AG04450 (cell line): ENCODE results near the gene ATP4B. TPM values are rescaled to one million over a fixed set of nuclear protein-coding genes. Genes with fewer than 3 reads are reported as not detected.

Source experiments
- CTCF ChIA-PET: fragments of 300-600, 350-600 bp; formaldehyde crosslinking; extraction: SDS; loops from one replicate; lab custom pipeline; 2022; ENCODE audit warnings: antibody characterized with exemption, inconsistent platforms; lab: Charles Lee
- POLR2A ChIA-PET: fragments of 350-600 bp; formaldehyde crosslinking; extraction: SDS; loops from one replicate; lab custom pipeline; 2021; ENCODE audit warnings: antibody characterized with exemption, inconsistent platforms; lab: Yijun Ruan, JAX
- DNase-seq: peaks from one replicate; pipeline ENCODE4 v3.0.0-alpha.2; 2011; ENCODE audit warnings: low read depth, low spot score
- H3K27ac ChIP-seq: one replicate; pipeline ENCODE4 v1.5.1; 2012; ENCODE audit warnings: low read depth, low read length, control low read depth
- H3K27me3 ChIP-seq: one replicate; pipeline ENCODE4 v1.6.0; 2012; ENCODE audit warnings: low read length; ENCODE audit not compliant: control insufficient read depth, insufficient read depth
- H3K4me3 ChIP-seq: 2 replicates; pipeline ENCODE4 v1.5.1; 2011; ENCODE audit warnings: mild to moderate bottlenecking, low read depth, low read length, control low read depth
- H3K9me3 ChIP-seq: 2 replicates; pipeline ENCODE4 v1.5.1; 2012; ENCODE audit warnings: low read length; ENCODE audit not compliant: control insufficient read depth, insufficient read depth
- polyA plus RNA-seq: library from polyadenylated mRNA; depleted of rRNA; stranded (reverse); fragments of >200 nt; gene quantifications from 2 replicates; pipeline ENCODE4 v1.2.3, GENCODE V29; 2011
- TF ChIP-seq, protein P1 (sequence below): IDR thresholded peaks from 2 replicates; pipeline ENCODE4 v1.5.1; 2011; ENCODE audit warnings: low read depth, low read length, control low read depth, inconsistent platforms

ATP4B gene
- polyA plus RNA-seq, 1 experiment = not detected

DNA sequence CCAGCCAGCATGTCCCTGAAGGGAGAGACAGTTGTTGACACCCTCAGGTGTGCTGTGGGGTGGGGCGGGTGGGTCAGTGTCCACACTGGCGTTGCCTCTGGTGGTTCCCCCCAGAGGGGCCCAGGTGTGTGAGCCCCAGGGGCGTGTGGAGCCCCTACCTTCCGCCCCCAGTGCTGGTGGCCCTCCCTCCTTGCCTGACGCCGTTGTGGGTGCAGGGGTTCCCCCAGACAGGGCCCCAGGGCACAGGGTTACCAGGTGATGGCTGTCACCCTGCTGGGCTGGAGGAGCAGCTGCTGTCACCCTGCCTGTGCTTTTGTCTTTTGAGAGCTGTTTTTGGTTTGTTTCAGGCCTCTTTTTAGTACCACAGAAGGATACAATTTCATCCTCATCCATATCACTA is 27.2 kb downstream of the ATP4B start:
- no peaks in the 10 kb centered on the region; the same call in 1 of the 2 replicates for H3K9me3 ChIP-seq
- TF ChIP-seq, protein P1, sequence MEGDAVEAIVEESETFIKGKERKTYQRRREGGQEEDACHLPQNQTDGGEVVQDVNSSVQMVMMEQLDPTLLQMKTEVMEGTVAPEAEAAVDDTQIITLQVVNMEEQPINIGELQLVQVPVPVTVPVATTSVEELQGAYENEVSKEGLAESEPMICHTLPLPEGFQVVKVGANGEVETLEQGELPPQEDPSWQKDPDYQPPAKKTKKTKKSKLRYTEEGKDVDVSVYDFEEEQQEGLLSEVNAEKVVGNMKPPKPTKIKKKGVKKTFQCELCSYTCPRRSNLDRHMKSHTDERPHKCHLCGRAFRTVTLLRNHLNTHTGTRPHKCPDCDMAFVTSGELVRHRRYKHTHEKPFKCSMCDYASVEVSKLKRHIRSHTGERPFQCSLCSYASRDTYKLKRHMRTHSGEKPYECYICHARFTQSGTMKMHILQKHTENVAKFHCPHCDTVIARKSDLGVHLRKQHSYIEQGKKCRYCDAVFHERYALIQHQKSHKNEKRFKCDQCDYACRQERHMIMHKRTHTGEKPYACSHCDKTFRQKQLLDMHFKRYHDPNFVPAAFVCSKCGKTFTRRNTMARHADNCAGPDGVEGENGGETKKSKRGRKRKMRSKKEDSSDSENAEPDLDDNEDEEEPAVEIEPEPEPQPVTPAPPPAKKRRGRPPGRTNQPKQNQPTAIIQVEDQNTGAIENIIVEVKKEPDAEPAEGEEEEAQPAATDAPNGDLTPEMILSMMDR = no peak
- CTCF ChIA-PET = no interaction called here
- H3K27ac ChIP-seq = no peak overlapping the region
- no peak overlapping the region for H3K4me3 ChIP-seq
- no peak for DNase-seq
- H3K27me3 ChIP-seq = no peaks in the 10 kb centered on the region
- POLR2A ChIA-PET = no interaction called here

DNA sequence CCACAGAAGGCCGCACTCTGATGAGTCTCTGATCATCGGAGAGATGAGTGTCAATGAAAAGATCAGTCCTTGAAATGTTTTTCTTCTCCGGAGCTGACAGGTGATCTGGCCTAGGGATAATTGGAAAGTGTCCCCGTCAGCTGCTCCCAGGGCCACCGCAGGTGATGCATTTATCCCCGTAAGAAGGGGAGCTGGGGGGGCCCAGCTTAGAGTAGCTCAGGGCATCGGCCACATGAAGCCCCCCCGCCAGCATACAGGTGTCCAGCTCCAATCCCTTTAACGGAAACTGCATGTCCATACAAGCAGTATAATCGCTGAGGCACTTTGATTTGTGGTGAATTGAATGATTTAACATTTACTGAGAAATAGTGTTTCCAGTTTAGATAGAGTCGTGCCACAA is 27.7 kb downstream of the ATP4B start:
- Histone ChIP-seq H3K4me3 (no peak overlapping the region), H3K9me3 (no peaks in the 10 kb centered on the region), H3K27ac (no peak overlapping the region), H3K27me3 (no peaks in the 10 kb centered on the region)
- ChIA-PET CTCF (no interaction called here), POLR2A (no interaction called here)
- DNase-seq = no peak
- TF ChIP-seq, protein P1 = no peak

DNA sequence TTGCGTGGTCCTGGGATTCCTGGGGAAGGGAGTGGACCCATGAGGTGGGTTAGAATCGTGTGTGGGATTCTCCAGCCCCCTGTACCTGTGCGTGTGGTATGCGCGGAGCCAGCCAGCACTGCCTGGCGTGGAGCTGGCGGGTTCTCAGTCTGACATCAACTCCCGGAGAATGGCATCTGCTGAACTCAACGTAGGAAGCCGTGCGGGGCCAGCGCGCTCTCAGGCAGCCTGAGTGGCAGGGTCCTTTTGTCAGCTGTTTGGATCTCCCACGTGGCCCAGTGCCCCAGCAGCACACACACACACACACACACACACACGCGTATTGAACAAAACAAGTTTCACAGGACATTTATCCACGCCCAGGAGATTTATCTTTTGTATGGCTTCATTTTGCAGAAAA is 28.1 kb downstream of the ATP4B start:
- Histone ChIP-seq H3K4me3 (no peak overlapping the region), H3K27ac (no peak overlapping the region), H3K9me3 (no peaks in the 10 kb centered on the region), H3K27me3 (no peaks in the 10 kb centered on the region)
- TF ChIP-seq, protein P1 = no peak
- no peak for DNase-seq
- ChIA-PET CTCF (no interaction called here), POLR2A (no interaction called here)

DNA sequence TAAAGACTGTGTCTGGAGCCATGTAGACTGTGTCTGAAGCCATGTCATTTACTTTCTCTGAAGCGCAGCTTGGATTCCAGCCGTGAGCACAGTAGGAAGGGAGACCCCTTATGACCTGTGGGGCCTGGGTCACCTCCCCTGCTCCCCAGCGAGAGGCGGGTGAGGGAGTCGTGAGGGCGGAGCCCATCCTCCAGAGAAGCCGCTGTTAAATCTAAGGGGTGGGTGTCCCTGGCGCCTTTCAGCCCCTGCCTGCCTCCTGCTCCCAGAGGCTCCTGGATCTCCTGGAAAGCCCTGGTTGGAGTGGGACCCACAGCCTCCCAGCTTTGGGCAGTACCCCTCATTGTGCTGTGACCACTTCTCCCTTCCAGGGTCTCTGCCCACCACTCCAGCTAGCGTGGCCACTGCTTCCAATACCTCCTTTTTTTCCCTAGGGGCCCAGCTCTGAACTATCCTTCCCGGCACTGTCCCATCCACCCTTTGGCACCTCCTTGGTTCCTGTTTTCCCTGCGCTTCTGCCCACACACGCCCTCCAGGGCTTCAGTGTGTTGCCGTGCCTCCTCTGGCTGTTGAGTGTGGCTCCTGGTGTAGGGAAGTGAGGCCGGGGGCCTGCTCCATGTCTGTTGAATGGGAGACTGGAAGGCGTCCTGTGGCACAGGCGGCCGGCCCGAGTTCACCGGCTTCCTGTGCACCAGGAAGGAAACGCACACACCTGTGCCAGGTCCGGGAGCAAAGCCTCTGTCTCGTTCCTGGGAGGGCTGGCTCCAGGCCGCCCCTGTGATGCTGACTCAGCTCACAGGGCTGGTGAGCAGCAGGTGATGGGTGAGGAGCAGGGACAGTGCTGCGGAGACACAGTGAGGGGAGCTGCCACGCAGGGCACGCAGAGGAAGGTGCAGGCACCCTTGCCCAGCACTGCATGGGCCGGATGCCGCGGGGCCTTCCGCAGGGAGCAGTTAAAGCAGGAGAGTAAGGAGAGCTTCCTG is 29.4 kb downstream of the ATP4B start:
- CTCF ChIA-PET = no interaction called here
- H3K4me3 ChIP-seq = no peak overlapping the region
- POLR2A ChIA-PET = no interaction called here
- no peaks in the 10 kb centered on the region; the same call in 1 of the 2 replicates for H3K9me3 ChIP-seq
- TF ChIP-seq, protein P1 = no peak
- DNase-seq = no peak
- no peaks in the 10 kb centered on the region for H3K27me3 ChIP-seq
- no peak overlapping the region for H3K27ac ChIP-seq

DNA sequence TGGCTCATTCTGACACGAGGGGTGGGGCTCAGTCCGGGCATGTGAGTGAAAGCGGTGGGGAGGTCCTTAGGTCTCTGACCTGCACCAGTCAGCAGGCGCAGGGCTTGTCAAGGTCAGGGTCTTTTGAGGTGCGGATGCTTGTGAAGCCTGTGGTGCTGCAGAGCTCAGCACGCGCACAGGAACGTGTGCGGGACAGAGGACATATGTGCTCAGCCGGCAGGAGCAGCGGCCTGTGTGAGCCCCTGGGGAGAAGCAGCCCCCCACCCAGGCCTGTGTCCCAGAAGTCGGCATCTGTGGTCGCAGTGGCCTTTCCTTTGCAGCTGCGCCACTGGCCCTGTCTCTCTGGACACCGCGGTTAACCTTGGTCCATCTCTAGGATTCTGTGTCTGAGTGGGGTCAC is 30.9 kb downstream of the ATP4B start:
- no peak for DNase-seq
- Histone ChIP-seq H3K4me3 (no peak overlapping the region), H3K27me3 (no peaks in the 10 kb centered on the region), H3K27ac (no peak overlapping the region), H3K9me3 (peaks cover 3% of the 10 kb centered on the region; the same call in 1 of the 2 replicates)
- TF ChIP-seq, protein P1 = no peak
- POLR2A ChIA-PET = no interaction called here
- CTCF ChIA-PET = no interaction called here
